Stimulated activated CD8-positive, alpha-beta memory T cell treated with anti-CD3 and anti-CD28 coated beads, Interleukin-4, amount 100 ng/mL, for 1 hour (primary cell): ENCODE data around the gene NCAN.
A peak's percentile ranks its signal among the peaks of the same experiment; 100 is the strongest.
"Not testable (repeated sequence)": the region's sequence is repeated elsewhere in the genome, so short reads cannot be mapped to it uniquely, and the experiment has no call there.

ENCODE experiments used
- DNase-seq, 2 donors: peaks; one replicate each; pipeline ENCODE4 v3.0.0-alpha.2; 2020; ENCODE audit warnings: low read depth in 2 of 2, low spot score in 1 of 2

The NCAN gene

GRCh38 chr19:19223636-19224035 lies 11.9 kb downstream of the NCAN start:
- no peak for DNase-seq

DNA sequence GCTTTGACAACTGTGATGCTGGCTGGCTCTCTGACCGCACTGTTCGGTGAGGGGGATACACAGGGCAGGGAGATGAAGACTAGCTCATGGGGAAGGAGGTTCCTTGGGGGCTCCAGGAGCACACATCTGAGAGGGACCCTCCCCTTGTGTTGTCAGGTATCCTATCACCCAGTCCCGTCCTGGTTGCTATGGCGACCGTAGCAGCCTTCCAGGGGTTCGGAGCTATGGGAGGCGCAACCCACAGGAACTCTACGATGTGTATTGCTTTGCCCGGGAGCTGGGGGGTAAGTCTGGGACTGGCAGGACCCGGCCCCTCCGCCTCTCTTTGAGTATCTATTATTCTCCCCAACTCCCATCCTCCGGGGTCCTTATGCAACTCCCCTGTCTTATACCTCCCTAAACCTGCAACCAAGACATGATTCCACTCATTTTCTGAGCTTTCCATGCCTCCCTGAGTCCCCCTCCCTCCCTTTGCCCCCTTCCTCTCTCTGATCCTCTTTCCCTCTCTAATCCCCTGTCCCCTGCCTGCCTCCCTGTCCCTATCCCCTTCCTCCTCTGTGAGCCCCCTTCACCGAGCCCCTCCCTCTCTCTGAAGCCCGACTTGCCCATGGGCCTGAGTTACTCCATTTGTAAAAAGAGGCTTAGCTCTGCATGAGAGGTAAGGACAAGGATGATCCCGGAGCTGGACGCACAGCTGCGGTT lies 12.5 kb downstream of the NCAN start:
- DNase-seq = no peak

DNA sequence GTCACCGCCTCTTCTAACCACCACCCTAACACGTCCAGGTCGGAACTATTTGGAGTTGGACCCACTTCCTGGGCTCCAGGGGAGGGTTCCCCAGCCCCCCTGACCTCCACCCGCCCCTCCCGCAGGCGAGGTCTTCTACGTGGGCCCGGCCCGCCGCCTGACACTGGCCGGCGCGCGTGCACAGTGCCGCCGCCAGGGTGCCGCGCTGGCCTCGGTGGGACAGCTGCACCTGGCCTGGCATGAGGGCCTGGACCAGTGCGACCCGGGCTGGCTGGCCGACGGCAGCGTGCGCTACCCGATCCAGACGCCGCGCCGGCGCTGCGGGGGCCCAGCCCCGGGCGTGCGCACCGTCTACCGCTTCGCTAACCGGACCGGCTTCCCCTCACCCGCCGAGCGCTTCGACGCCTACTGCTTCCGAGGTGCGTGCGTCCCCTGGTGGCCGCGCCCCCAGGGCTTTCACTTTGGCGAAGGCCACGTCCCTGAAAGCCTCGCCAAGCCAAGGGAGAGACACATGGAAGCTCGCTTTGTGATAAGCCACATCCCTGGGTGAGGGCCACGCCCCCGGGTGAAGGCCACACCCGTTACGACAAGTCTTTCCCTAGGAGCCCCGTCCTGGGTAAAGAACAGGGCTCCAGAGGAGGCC lies 13.2 kb downstream of the NCAN start:
- peak; percentile 44 to 59 for DNase-seq

- DNase-seq = no peak
Observed at GRCh38 chr19:19226204-19226603, 14.4 kb downstream of the NCAN start.

DNA sequence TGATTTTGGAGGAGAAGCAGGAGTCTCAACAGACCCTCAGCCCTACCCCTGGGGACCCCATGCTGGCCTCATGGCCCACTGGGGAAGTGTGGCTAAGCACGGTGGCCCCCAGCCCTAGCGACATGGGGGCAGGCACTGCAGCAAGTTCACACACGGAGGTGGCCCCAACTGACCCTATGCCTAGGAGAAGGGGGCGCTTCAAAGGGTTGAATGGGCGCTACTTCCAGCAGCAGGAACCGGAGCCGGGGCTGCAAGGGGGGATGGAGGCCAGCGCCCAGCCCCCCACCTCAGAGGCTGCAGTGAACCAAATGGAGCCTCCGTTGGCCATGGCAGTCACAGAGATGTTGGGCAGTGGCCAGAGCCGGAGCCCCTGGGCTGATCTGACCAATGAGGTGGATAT lies 14.9 kb downstream of the NCAN start:
- no peak for DNase-seq

DNA sequence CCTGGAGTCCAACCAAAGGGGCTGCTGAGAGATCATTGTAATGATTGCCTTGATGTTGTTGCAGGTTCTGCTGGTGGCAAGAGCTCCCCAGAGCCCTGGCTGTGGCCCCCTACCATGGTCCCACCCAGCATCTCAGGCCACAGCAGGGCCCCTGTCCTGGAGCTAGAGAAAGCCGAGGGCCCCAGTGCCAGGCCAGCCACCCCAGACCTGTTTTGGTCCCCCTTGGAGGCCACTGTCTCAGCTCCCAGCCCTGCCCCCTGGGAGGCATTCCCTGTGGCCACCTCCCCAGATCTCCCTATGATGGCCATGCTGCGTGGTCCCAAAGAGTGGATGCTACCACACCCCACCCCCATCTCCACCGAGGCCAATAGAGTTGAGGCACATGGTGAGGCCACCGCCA lies 15.5 kb downstream of the NCAN start:
- no peak for DNase-seq

DNA sequence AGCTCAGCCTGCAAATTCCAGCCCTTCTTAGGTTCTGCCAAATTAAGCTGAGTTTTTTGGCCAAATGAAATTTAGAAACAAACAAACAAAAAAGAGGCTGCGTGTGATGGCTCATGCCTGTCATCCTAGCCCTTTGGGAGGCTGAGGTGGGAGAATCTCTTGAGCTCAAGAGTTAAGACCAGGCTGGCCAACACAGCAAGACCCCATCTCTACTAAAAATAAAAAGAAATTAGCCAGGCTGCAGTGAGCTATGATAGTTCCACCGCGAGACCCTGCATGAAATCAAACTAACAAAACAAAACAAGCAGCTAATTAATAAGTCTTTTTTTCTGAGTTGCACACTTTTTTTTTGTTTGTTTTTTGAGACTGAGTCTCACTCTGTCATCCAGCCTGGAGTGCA lies 17.9 kb downstream of the NCAN start:
- no peak for DNase-seq

DNA sequence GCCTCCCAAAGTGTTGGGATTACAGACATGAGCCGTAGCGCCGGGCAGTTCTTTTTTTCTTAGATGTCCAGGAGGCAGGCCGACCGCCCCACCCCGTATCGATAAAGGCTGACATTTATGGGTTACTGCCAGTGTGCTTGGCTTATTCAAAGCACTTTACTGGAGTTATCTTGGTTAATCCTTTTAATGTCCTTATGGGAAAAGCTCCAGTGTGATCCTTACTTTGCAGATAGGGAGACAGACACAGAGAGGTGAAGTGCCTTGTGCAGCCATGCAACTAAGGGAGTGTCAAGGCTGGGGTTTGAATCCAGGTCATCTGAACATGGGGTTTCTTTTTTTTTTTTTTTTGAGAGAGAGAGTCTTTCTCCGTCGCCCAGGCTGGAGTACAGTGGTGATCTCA lies 19.2 kb downstream of the NCAN start:
- DNase-seq = no peak

DNA sequence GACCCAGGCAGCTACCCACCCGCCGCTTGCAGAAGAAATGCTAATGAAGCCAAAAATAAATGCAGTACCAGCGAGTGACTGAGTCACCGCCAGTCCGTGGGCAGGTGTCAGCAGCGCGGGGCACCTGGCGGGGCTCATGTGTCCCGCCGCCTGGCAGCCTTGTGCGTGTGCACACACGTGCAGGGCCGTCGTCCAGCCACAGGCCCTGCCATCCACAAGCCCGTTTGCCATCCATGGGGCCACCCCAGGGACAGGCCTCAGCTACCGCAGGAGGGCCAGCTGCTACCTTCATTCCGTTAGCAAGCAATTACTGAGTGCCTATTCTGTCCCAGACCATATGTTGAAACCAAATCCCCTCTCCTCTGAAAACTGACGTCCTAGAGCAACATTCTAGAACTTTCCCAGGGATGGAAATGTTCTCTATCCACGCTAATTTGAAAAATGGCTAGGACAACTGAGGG lies 20.5 kb downstream of the NCAN start:
- DNase-seq = no peak

DNA sequence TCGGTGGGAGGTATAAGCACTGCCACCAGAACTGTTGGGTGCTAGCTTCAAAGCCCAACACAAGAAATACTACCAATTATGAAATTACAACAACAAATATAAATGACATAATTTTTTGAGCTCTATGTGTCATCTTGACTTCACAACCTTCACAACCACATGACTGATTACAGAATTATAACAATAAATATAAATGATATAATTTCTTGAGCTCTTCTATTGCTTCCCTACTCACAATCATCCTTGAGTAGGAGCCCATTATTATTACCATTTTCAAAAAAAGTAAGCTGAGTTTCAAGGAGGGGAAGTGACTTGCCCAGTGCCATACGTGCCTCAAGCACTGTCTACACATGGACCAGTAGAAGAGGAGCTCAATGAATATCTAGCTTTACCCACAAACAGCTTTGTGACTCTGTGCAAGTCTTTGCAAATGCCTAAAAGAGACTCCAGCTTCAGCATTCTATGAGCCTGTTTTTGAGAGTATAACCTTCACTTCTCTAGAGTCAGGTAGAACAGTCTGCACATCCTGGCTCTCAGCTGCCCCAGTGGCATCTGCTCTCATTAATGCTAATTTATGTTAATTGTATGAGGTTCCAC lies 22.6 kb downstream of the NCAN start:
- no peak for DNase-seq

DNA sequence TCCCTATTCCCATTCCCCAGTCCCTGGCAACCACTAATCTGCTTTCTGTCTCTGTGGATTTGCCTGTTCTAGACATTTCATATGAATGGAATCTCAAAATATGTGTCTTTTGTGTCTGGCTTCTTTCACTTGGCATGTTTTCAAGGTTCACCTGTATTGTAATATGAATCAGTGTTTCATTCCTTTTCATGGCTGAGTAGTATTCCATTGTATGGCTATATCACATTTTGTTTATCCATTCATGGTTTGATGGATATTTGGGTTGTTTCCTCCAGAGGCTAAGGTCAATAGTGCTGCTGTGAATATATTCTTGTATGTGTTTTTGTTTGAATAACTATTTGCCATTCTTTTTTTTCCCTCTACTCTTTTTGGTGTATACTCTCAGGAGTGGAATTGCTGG lies 24.4 kb downstream of the NCAN start:
- DNase-seq = no peak

DNA sequence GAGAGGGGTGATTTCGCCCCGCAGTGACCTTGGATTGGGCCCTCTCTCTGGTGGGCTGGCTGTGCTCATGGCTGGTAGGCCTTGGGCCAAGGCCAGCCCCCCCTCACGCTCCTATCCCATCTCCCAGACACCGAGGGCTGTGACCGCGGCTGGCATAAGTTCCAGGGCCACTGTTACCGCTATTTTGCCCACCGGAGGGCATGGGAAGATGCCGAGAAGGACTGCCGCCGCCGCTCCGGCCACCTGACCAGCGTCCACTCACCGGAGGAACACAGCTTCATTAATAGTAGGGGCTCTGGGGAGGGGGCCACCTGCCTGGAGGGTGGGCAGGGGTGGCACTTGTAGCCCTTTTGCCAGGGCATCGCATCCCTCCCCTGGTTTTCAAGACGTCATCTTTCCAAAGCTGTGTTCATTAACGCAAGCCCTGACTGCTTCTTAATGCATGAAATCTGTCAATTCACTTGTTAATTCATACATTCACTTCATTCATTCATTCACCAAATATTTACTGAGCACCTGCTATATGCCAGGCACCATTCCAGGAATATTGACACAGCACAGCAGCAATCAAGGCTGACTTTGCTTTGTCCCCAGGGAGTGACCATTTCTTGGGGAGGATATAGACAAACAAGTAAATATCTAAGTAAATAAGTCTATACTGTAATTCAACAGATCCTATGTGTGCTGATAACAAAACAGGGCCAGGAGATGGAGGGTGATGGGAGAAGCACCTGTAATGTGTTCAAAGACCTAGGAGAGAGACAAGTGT lies 26.6 kb downstream of the NCAN start:
- no peak for DNase-seq

GRCh38 chr19:19239675-19240074 lies 27.9 kb downstream of the NCAN start:
- no peak for DNase-seq

GRCh38 chr19:19240476-19240875 lies 28.7 kb downstream of the NCAN start:
- no peak for DNase-seq

GRCh38 chr19:19250196-19250801 lies 38.5 kb downstream of the NCAN start:
- no peak for DNase-seq

GRCh38 chr19:19253409-19253808 lies 41.7 kb downstream of the NCAN start:
- not testable (repeated sequence) for DNase-seq

GRCh38 chr19:19256072-19256969 lies 44.6 kb downstream of the NCAN start:
- DNase-seq = no peak

GRCh38 chr19:19257137-19257536 lies 45.4 kb downstream of the NCAN start:
- no peak for DNase-seq

DNA sequence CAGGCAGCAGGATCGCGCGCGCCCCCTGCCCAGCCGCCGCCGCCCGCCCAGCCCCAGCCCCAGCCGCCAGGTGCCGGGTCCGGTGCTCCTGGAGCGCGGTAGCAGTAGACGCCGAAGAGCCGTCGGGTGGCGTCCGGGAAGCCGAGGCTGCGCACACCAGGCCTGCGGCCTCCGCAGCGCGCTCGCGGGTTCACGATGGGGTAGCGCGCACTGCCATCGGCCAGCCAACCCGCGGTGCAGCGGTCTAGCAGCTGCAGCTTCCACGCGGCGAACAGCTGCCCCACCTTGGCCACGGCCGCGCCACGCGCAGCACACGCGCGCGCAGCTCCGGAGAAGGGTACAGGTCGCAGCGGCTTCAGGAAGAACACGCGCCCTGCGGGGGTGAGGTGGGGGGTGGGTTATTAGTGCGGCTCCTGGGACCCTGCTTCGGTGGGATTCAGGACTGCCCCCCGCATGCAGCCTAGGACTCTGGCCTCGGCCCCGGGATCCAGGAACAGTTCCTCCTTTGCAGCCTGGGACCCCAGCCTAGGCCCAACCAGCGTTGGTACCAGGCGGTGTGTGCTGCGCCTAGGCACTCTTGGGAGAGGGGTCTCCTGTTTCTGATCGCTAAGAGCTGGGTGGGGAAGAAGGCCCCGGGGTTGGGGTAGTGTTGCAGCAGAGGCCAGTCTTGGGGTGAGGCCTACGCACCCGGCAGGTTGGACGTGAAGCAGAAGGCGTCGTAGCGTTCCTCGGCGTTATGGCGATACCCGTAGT lies 46.3 kb downstream of the NCAN start:
- DNase-seq = no peak
